GM18511 (cell line): ENCODE data around the gene GALNT12.

ENCODE experiments used
- ATAC-seq: cut with Tn5 transposase; IDR thresholded peaks from one replicate; pipeline ENCODE4 v1.9.1; 2021; ENCODE audit warnings: mild to moderate bottlenecking, moderate library complexity; ENCODE audit not compliant: unreplicated experiment

GALNT12 gene

GRCh38 chr9:98855592-98855991, 48.1 kb downstream of the GALNT12 start:
- no peak for ATAC-seq

- ATAC-seq: no peak
Observed at GRCh38 chr9:98856982-98857381, 49.5 kb downstream of the GALNT12 start.

- ATAC-seq: no peak
Observed at GRCh38 chr9:98859941-98860340, 52.5 kb downstream of the GALNT12 start.

- no peak for ATAC-seq
Observed at GRCh38 chr9:98860871-98861293, 53.4 kb downstream of the GALNT12 start.

- no peak for ATAC-seq
Observed at GRCh38 chr9:98861781-98862504, 54.5 kb downstream of the GALNT12 start.

- no peak for ATAC-seq
Observed at GRCh38 chr9:98862936-98863335, 55.5 kb downstream of the GALNT12 start.

GRCh38 chr9:98864281-98865174, 57.1 kb downstream of the GALNT12 start:
- no peak for ATAC-seq

- ATAC-seq: no peak
Observed at GRCh38 chr9:98865284-98865875, 57.9 kb downstream of the GALNT12 start.

GRCh38 chr9:98866435-98867102, 59.1 kb downstream of the GALNT12 start:
- no peak for ATAC-seq

- ATAC-seq: no peak
Observed at GRCh38 chr9:98867103-98867428, 59.6 kb downstream of the GALNT12 start.

- ATAC-seq: no peak
Observed at GRCh38 chr9:98867429-98868168, 60.1 kb downstream of the GALNT12 start.

GRCh38 chr9:98869078-98869745, 61.7 kb downstream of the GALNT12 start:
- ATAC-seq: no peak

- no peak for ATAC-seq
Observed at GRCh38 chr9:98869866-98870265, 62.4 kb downstream of the GALNT12 start.

- ATAC-seq: no peak
Observed at GRCh38 chr9:98870782-98871557, 63.5 kb downstream of the GALNT12 start.

- no peak for ATAC-seq
Observed at GRCh38 chr9:98871558-98872065, 64.1 kb downstream of the GALNT12 start.

GRCh38 chr9:98873526-98873925, 66.1 kb downstream of the GALNT12 start:
- no peak for ATAC-seq

- ATAC-seq: no peak
Observed at GRCh38 chr9:98873951-98874371, 66.5 kb downstream of the GALNT12 start.

GRCh38 chr9:98874721-98875255, 67.3 kb downstream of the GALNT12 start:
- ATAC-seq: no peak

- ATAC-seq: no peak
Observed at GRCh38 chr9:98875536-98875935, 68.1 kb downstream of the GALNT12 start.
